ENCODE data around the gene ARHGAP28. TPM values are rescaled to one million over a fixed set of nuclear protein-coding genes. Genes with fewer than 3 reads are reported as not detected.
"Not testable (repeated sequence)": the region's sequence is repeated elsewhere in the genome, so short reads cannot be mapped to it uniquely, and the experiment has no call there.

Gene ARHGAP28
- total RNA-seq, 2 donors from 2014 or later, result 110 to 133 TPM

DNA sequence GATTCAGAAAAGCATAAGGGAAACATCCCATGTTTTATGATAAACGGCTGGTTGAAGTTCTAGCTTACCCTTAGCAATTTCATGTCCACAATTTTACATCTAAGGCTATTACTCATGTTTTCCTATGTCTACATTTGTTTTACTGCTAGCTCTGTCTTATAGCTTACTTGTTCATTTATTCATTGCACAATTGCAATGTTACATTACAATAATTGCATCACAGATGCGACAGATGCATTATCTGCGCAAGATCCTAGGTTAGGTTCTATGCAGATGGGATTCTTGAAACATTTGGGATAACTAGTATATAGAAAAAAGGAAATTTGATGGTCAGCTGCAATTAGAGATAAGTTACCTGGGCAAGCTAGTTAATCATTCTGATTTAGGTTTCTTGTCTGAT, 108.4 kb downstream of the ARHGAP28 start:
- H3K36me3 ChIP-seq (ENCODE audit: control insufficient read depth, insufficient read depth, low read length), result peaks cover 47% of the 10 kb centered on the region
- H3K27me3 Mint-ChIP-seq (ENCODE audit: insufficient read depth), result no peaks in the 10 kb centered on the region
- WGBS, 2 experiments (ENCODE audit: insufficient coverage in 1 of 2, insufficient read length in 1 of 2), result 98 to 100% methylated on average over 3 of the region's 3 CpGs

GRCh38 chr18:6842081-6842480, 112.6 kb downstream of the ARHGAP28 start:
- Mint-ChIP-seq H3K27ac (no peak overlapping the region), H3K36me3 (ENCODE audit: low read depth) (peaks cover 53% of the 10 kb centered on the region), H3K9me3 (no peaks in the 10 kb centered on the region), H3K4me1 (peaks cover 19% of the 10 kb centered on the region), H3K4me3 (no peak overlapping the region), H3K27me3 (ENCODE audit: insufficient read depth) (no peaks in the 10 kb centered on the region)
- Histone ChIP-seq H3K27ac (ENCODE audit: low read depth, low read length) (no peak overlapping the region), H3K27me3 (ENCODE audit: control insufficient read depth, insufficient read depth, low read length, poor library complexity, severe bottlenecking) (no peaks in the 10 kb centered on the region), H3K4me1 (ENCODE audit: control insufficient read depth, insufficient read depth, low read length) (no peaks in the 10 kb centered on the region), H3K36me3 (ENCODE audit: control insufficient read depth, insufficient read depth, low read length) (peaks cover 53% of the 10 kb centered on the region), H3K4me3 (ENCODE audit: low read length) (no peak overlapping the region), H3K9me3 (ENCODE audit: control insufficient read depth, low read length) (no peaks in the 10 kb centered on the region), H3K9ac (ENCODE audit: extremely low read depth, low read length, poor library complexity, severe bottlenecking) (no peak overlapping the region)
- TF ChIP-seq, protein P1, sequence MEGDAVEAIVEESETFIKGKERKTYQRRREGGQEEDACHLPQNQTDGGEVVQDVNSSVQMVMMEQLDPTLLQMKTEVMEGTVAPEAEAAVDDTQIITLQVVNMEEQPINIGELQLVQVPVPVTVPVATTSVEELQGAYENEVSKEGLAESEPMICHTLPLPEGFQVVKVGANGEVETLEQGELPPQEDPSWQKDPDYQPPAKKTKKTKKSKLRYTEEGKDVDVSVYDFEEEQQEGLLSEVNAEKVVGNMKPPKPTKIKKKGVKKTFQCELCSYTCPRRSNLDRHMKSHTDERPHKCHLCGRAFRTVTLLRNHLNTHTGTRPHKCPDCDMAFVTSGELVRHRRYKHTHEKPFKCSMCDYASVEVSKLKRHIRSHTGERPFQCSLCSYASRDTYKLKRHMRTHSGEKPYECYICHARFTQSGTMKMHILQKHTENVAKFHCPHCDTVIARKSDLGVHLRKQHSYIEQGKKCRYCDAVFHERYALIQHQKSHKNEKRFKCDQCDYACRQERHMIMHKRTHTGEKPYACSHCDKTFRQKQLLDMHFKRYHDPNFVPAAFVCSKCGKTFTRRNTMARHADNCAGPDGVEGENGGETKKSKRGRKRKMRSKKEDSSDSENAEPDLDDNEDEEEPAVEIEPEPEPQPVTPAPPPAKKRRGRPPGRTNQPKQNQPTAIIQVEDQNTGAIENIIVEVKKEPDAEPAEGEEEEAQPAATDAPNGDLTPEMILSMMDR (conservative IDR thresholded peaks at IDR 0.05), result no peak
- WGBS, 2 experiments (ENCODE audit: insufficient coverage in 1 of 2, insufficient read length in 1 of 2), result 93 to 96% methylated on average over 3 of the region's 3 CpGs
- no peak for DNase-seq

More for the DNA sequence above, 108.4 kb downstream of the ARHGAP28 start:
- Mint-ChIP-seq H3K9me3 (no peaks in the 10 kb centered on the region), H3K36me3 (ENCODE audit: low read depth) (peaks cover 38% of the 10 kb centered on the region), H3K27ac (no peak overlapping the region), H3K4me1 (peaks cover 29% of the 10 kb centered on the region), H3K4me3 (no peak overlapping the region)
- no peak overlapping the region for H3K9ac ChIP-seq (ENCODE audit: extremely low read depth, low read length, poor library complexity, severe bottlenecking)
- H3K27ac ChIP-seq (ENCODE audit: low read depth, low read length), result no peak overlapping the region
- no peaks in the 10 kb centered on the region for H3K4me1 ChIP-seq (ENCODE audit: control insufficient read depth, insufficient read depth, low read length)
- H3K27me3 ChIP-seq (ENCODE audit: control insufficient read depth, insufficient read depth, low read length, poor library complexity, severe bottlenecking), result no peaks in the 10 kb centered on the region
- no peaks in the 10 kb centered on the region for H3K9me3 ChIP-seq (ENCODE audit: control insufficient read depth, low read length)
- no peak for DNase-seq
- TF ChIP-seq, protein P1 (conservative IDR thresholded peaks at IDR 0.05), result no peak
- no peak overlapping the region for H3K4me3 ChIP-seq (ENCODE audit: low read length)

- Histone ChIP-seq H3K4me1 (ENCODE audit: control insufficient read depth, insufficient read depth, low read length) (no peaks in the 10 kb centered on the region), H3K36me3 (ENCODE audit: control insufficient read depth, insufficient read depth, low read length) (peaks cover 45% of the 10 kb centered on the region), H3K9me3 (ENCODE audit: control insufficient read depth, low read length) (no peaks in the 10 kb centered on the region), H3K4me3 (ENCODE audit: low read length) (no peak overlapping the region), H3K27me3 (ENCODE audit: control insufficient read depth, insufficient read depth, low read length, poor library complexity, severe bottlenecking) (no peaks in the 10 kb centered on the region), H3K27ac (ENCODE audit: low read depth, low read length) (no peak overlapping the region), H3K9ac (ENCODE audit: extremely low read depth, low read length, poor library complexity, severe bottlenecking) (no peak overlapping the region)
- H3K4me3 Mint-ChIP-seq, result no peak overlapping the region
- no peaks in the 10 kb centered on the region for H3K9me3 Mint-ChIP-seq
- WGBS, 2 experiments (ENCODE audit: insufficient coverage in 1 of 2, insufficient read length in 1 of 2), result 57 to 90% methylated on average over 1 to 2 of the region's 2 CpGs
- H3K4me1 Mint-ChIP-seq, result peaks cover 19% of the 10 kb centered on the region
- H3K27me3 Mint-ChIP-seq (ENCODE audit: insufficient read depth), result no peaks in the 10 kb centered on the region
- peaks cover 50% of the 10 kb centered on the region for H3K36me3 Mint-ChIP-seq (ENCODE audit: low read depth)
- DNase-seq, result no peak
- TF ChIP-seq, protein P1 (conservative IDR thresholded peaks at IDR 0.05), result no peak
- H3K27ac Mint-ChIP-seq, result peak overlapping the region; percentile 29
Measured at GRCh38 chr18:6843308-6843707, 113.8 kb downstream of the ARHGAP28 start.

- not testable (repeated sequence) for H3K4me1 ChIP-seq (ENCODE audit: control insufficient read depth, insufficient read depth, low read length); H3K4me3 ChIP-seq (ENCODE audit: low read length); H3K27ac ChIP-seq (ENCODE audit: low read depth, low read length); H3K9me3 Mint-ChIP-seq; H3K9ac ChIP-seq (ENCODE audit: extremely low read depth, low read length, poor library complexity, severe bottlenecking); H3K27ac Mint-ChIP-seq; H3K4me3 Mint-ChIP-seq; H3K27me3 Mint-ChIP-seq (ENCODE audit: insufficient read depth); H3K27me3 ChIP-seq (ENCODE audit: control insufficient read depth, insufficient read depth, low read length, poor library complexity, severe bottlenecking); DNase-seq; H3K9me3 ChIP-seq (ENCODE audit: control insufficient read depth, low read length)
- WGBS, 2 experiments (ENCODE audit: insufficient coverage in 1 of 2, insufficient read length in 1 of 2), result 100% methylated on average over 1 of the region's 1 CpG
- peaks cover 61% of the 10 kb centered on the region for H3K36me3 ChIP-seq (ENCODE audit: control insufficient read depth, insufficient read depth, low read length)
- H3K36me3 Mint-ChIP-seq (ENCODE audit: low read depth), result peaks cover 56% of the 10 kb centered on the region
- H3K4me1 Mint-ChIP-seq, result peaks cover 15% of the 10 kb centered on the region
Measured at GRCh38 chr18:6845521-6845920, 116.0 kb downstream of the ARHGAP28 start.
